ENCODE data around the gene WNK4.

Gene WNK4

GRCh38 chr17:42748202-42748907, 32.1 kb upstream of the WNK4 start:
- no peak for TF ChIP-seq CTCF (IDR thresholded peaks at IDR 0.05; ENCODE audit: low read depth, low read length, missing control alignments)
- no peak overlapping the region for H3K4me3 ChIP-seq (replicated peaks; ENCODE audit: low read depth, low read length)
- no peak for DNase-seq (ENCODE audit: extremely low read depth, low read depth)

GRCh38 chr17:42748908-42749798, 31.3 kb upstream of the WNK4 start:
- DNase-seq (ENCODE audit: extremely low read depth, low read depth) = no peak
- no peak for TF ChIP-seq CTCF (IDR thresholded peaks at IDR 0.05; ENCODE audit: low read depth, low read length, missing control alignments)

GRCh38 chr17:42750739-42751344, 29.6 kb upstream of the WNK4 start:
- no peak for DNase-seq (ENCODE audit: extremely low read depth, low read depth)
- TF ChIP-seq CTCF (IDR thresholded peaks at IDR 0.05; ENCODE audit: low read depth, low read length, missing control alignments) = no peak
- H3K4me3 ChIP-seq (replicated peaks; ENCODE audit: low read depth, low read length) = no peak overlapping the region

More at GRCh38 chr17:42748908-42749798, 31.3 kb upstream of the WNK4 start:
- no peak overlapping the region for H3K4me3 ChIP-seq (replicated peaks; ENCODE audit: low read depth, low read length)

GRCh38 chr17:42751628-42752027, 28.8 kb upstream of the WNK4 start:
- TF ChIP-seq CTCF (IDR thresholded peaks at IDR 0.05; ENCODE audit: low read depth, low read length, missing control alignments) = no peak
- DNase-seq (ENCODE audit: extremely low read depth, low read depth) = no peak

GRCh38 chr17:42754782-42755181, 25.6 kb upstream of the WNK4 start:
- TF ChIP-seq CTCF (IDR thresholded peaks at IDR 0.05; ENCODE audit: low read depth, low read length, missing control alignments) = no peak
- DNase-seq (ENCODE audit: extremely low read depth, low read depth) = no peak
- H3K4me3 ChIP-seq (replicated peaks; ENCODE audit: low read depth, low read length) = no peak overlapping the region

More at GRCh38 chr17:42751628-42752027, 28.8 kb upstream of the WNK4 start:
- H3K4me3 ChIP-seq (replicated peaks; ENCODE audit: low read depth, low read length) = no peak overlapping the region

- DNase-seq (ENCODE audit: extremely low read depth, low read depth) = no peak
- TF ChIP-seq CTCF (IDR thresholded peaks at IDR 0.05; ENCODE audit: low read depth, low read length, missing control alignments) = no peak
- H3K4me3 ChIP-seq (replicated peaks; ENCODE audit: low read depth, low read length) = no peak overlapping the region
Measured at GRCh38 chr17:42759982-42760651, 20.3 kb upstream of the WNK4 start.
